Measurements from ENCODE around the gene MOK.

- no peak for TF ChIP-seq CTCF (IDR thresholded peaks at IDR 0.05; ENCODE audit: low read depth, low read length)
- no peak for TF ChIP-seq MYC (IDR thresholded peaks at IDR 0.05; ENCODE audit: low read depth, low read length)
- TF ChIP-seq POLR2A (IDR thresholded peaks at IDR 0.05; ENCODE audit: extremely low read depth, insufficient read length), result no peak
- TF ChIP-seq MAX (IDR thresholded peaks at IDR 0.05; ENCODE audit: low read depth, low read length), result no peak
These were observed 29.1 kb upstream of the MOK start for GRCh38 chr14:102333795-102334705.

Data from NB4 (cell line).